ENCODE data around the gene TRIO.

Gene TRIO

DNA sequence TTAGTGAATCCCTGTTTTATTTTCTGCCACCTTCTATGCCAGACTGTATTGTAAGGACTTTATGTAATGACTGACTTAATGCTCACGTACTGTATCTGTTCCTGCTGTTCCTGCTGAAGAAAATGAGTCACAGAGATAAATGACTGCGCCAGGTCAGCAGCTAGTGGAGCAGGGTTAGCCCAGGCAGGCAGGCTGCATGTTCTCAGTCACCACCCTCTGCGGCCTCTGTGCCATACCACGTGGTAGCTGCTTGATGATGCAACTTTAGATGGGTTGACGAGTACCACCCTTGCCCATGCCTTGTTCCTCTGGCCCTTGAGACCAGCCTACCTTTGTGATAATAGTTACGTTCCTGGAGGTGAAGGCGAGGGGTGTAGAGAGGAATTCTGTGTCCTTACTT, 161.9 kb downstream of the TRIO start:
- no peak for DNase-seq

- DNase-seq: no peak
Measured at GRCh38 chr5:14306329-14306815, 163.2 kb downstream of the TRIO start.

- no peak for DNase-seq
Measured at GRCh38 chr5:14308384-14309154, 165.4 kb downstream of the TRIO start.

GRCh38 chr5:14309199-14309598, 166.1 kb downstream of the TRIO start:
- no peak for DNase-seq

DNA sequence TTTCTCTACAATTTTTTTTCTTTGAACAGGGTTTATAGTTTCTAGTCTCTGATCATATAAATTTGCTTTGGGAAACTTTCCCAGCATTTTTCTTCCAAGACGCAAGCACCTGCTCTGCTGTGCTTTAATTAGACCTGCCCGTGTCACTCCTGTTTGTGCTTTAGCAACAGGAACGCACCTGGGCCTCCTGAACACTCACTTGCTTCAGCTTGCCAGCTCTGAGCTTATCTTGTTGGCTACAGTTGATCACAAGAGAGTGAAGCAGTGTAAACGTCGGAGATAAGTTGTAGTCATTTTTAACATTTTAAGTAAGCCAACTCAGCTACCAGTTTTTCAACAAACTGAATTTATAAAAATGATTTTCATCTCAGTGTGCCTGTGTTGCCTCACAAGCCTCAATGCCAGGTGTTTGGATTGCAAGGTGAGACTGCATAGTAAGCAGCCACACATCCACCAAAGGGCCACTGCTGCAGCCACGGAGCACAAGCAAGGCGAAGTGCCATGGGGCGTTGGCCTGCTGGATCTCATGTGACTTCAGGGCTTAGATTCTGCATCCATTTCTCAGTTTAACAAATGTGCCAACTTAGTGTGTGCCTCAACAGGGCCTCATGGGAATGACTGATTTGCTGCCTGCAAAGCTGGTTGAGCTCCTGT, 166.9 kb downstream of the TRIO start:
- no peak for DNase-seq

DNA sequence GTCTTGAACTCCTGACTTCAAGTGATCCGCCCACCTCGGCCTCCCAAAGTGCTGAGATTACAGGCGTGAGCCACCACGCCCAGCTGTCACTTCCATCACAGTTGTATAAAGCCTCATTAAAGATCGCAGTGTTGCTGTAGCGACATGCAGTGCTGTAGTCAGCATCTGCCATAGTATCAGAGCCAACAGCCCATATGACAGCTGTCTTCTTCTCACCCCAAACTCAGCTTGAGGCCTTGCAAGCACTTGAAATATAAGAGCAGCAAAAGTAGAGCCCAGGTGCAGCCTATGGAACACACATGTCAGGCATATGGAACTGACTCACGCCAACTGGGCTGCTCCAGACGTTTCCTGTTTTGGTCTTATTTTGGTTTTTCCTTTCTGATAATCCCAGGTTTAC, 167.8 kb downstream of the TRIO start:
- DNase-seq: no peak

DNA sequence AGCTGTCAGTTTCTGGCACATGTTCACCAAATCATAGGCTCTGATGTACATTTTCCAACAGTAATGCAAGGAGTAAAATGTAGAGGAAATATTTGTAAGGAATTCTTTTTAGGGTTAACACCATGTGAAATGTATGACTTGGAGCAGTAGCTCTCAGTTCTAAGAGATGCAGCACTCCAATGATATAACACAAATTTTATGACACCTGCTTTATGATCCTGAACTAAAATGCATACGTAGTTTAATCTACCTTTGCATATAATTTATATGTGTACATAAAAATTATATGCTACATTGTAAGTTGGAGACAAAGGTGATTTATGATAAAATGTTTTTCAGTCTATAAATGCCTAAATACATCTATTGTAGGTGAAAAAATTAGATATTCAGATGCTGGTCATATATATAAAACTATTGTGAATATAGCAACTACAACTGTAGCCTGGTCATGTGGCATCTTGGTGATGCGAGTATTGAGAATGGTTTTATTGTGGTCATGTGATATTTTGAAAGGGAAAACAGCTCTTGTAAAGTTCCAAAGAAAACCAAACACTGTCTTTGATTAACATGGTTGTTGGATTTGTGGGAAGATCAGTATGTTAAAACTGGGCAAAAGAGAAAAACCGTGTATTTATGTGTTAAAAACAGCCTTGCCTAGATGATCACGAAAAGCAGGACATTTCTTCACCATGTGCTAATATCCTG, 171.0 kb downstream of the TRIO start:
- DNase-seq: no peak

GRCh38 chr5:14316471-14316870, 173.3 kb downstream of the TRIO start:
- DNase-seq: no peak

GRCh38 chr5:14319102-14319501, 176.0 kb downstream of the TRIO start:
- DNase-seq: no peak

GRCh38 chr5:14321936-14322335, 178.8 kb downstream of the TRIO start:
- no peak for DNase-seq

DNA sequence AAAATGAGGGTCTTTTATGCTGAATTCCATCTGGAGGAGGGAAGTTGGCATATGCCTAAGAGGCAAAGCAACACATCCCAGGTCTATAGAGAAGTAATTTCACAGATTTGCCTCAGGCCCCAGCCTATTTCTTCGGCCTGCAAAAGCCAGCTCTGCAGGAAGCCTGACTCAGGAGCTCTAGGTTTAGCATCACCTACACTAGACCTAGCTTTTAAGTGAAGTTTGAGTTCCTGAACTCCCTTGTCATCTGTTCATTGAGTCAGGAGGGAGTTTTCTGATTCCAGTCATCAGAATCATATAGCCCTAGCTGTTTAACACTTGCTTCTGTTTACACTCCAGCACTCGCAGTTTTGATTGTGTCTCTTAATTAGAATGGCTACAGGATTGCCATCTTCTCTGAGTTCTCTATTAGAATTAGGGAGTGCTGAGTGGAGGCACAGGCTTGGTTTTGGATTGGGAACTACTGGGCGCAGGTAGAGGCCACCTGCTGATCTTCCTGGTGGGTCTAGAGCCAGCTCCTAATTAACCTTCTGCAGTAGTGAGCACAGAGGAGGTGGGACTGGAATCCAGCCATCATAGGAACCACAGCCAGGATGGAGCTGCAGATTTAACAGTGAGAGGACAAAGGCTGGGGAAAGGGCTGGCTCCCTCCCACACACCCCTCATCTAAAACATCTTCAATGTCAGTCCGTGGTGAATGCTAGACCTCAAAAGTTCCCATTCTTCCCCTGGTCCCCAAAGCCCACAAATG, 179.5 kb downstream of the TRIO start:
- no peak for DNase-seq

GRCh38 chr5:14323466-14323865, 180.3 kb downstream of the TRIO start:
- no peak for DNase-seq

- DNase-seq: no peak
Measured at GRCh38 chr5:14325369-14325768, 182.2 kb downstream of the TRIO start.

- no peak for DNase-seq
Measured at GRCh38 chr5:14326035-14326903, 183.1 kb downstream of the TRIO start.

DNA sequence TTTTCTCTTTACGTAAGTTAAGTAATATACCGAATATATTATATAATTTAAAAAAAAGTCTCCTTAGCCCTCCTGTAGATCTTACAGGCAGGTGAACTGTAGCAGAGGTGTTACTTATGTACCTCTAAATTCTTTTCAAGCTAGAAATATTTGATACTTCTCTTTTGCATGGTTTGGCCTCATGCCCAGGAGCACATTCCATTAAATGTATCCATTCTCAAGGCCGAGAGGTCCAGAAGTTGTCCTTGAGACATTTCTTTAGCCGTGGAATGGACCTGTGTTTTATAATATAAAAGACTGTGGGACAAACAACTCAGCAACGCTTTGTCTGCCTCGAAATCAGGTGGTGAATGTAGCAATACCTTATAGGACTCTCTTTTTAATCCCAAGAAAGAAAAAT, 184.5 kb downstream of the TRIO start:
- DNase-seq: no peak

- DNase-seq: no peak
Measured at GRCh38 chr5:14328144-14328543, 185.0 kb downstream of the TRIO start.

GRCh38 chr5:14330291-14330690, 187.1 kb downstream of the TRIO start:
- DNase-seq: no peak

- no peak for DNase-seq
Measured at GRCh38 chr5:14330729-14331385, 187.7 kb downstream of the TRIO start.

DNA sequence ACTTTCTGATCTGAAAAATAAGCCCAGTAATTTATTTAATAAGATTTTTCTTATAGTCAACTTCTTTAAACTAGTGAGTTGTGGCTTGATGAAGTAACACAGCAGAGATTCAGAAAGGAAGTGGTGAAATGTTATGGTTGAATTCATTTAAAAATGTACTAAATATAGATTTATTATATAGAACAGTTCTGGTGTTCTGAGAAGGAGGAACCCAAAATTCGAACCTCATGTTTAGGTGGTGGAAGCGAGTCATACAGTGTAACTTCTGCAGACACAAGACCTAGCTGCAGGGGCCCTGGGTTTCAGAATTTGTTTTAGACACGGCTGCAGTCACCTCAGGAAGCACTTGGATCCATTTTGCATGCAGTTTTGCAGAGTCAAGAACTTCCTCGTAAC, 188.2 kb downstream of the TRIO start:
- DNase-seq: peak; percentile 91

DNA sequence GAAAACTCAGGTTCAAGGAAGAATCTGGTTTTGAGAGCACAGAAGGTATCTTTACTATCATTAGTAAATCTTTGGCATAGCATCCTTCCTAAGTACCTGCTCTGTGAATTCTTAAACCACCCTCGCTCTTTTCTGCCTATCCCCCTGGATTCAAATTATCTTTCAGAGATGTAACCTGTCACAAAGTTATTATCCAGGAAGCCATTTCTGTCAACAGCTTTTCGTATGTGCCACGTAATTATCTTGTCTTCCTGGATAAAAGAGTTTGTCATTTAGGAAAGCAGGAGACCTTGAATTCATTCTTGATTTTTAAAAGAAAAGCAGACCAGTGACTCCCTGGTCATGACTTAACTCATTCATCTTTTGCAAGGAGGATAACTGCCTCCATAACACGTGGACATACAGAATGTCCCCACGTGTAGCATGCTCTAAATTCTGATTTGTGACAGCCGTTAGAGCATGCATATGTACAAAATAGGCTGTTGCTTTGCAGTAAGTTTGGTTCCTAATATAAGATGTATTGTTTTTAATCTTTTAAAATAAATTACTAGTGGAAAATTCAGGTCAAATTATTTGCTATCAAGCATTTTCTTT, 189.0 kb downstream of the TRIO start:
- DNase-seq: no peak

DNA sequence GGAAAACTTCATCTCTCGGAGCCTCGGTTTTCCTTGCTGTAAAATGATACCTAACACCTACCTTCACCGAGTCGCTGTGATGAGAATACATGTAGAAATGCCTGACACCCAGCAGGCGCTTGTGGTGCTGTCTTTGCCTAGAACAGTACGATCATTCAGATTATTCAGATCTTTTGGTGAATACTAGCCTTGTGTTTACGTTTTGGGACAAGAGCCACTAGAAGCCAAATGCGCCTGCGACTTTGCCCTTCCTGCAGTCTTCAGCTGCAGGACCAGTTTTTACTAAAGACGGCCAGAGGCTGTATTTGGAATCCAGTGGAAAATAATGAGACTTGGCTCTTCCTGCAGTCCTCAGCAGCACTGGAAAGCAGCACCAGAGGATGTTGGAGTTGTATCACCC, 189.6 kb downstream of the TRIO start:
- DNase-seq: no peak

Data from SIG-M5 (cell line).